ENCODE measurements around the gene RASSF7. TPM values are rescaled to one million over a fixed set of nuclear protein-coding genes. Genes with fewer than 3 reads are reported as not detected.
"Not testable (repeated sequence)": the region's sequence is repeated elsewhere in the genome, so short reads cannot be mapped to it uniquely, and the experiment has no call there.

RASSF7 gene, protein sequence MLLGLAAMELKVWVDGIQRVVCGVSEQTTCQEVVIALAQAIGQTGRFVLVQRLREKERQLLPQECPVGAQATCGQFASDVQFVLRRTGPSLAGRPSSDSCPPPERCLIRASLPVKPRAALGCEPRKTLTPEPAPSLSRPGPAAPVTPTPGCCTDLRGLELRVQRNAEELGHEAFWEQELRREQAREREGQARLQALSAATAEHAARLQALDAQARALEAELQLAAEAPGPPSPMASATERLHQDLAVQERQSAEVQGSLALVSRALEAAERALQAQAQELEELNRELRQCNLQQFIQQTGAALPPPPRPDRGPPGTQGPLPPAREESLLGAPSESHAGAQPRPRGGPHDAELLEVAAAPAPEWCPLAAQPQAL
- total RNA-seq (3.3 TPM), polyA plus RNA-seq (13.8 TPM)

GRCh38 chr11:560305-561147 is at the start of gene RASSF7, which contains the start of gene LMNTD2:
RASSF7 (plus strand) TSS chr11:560970; CDS start chr11:561769, 799 bp downstream.
LMNTD2 (minus strand) TSS chr11:560738; CDS start chr11:560716, 22 bp downstream.
- DNase-seq (ENCODE audit: extremely low spot score): peak; percentile 39
- 1% methylated on average over 95 of the region's 95 CpGs for WGBS
- H3K27ac ChIP-seq (ENCODE audit: low read depth): peak within 1 kb of the TSS; percentile 87
- peaks cover 2% of the 10 kb centered on the region for H3K4me1 ChIP-seq (ENCODE audit: insufficient read depth)
- no peaks in the 10 kb centered on the region for H3K36me3 ChIP-seq (ENCODE audit: insufficient read depth)
- peak within 1 kb of the TSS; percentile 67 for H3K4me3 ChIP-seq (ENCODE audit: low read depth, low read length)

GRCh38 chr11:512761-513595 is 47.8 kb upstream of the RASSF7 start:
- WGBS: 91% methylated on average over 29 of the region's 29 CpGs

DNA sequence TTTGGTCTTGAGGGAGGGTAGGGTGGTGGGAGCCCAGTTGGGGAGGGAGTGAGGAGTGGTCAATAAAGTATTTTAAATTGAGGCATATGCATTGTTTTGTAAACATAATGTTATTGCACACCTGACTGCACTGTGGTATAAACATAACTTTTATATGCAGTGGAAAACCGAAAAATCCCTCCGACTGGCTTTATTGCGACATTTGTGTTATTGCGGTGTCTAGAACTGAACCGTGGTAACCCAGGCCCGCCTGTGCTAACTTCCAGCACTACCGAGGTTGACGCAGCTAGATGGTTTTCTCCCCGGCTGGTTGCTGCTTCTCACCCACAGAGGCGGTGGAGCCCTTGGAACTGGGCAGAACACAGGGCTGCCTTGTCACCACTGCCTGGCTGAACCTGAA is 46.2 kb upstream of the RASSF7 start:
- WGBS: 88% methylated on average over 10 of the region's 10 CpGs

More at GRCh38 chr11:512761-513595, 47.8 kb upstream of the RASSF7 start:
- H3K27ac ChIP-seq (ENCODE audit: low read depth): no peak overlapping the region
- no peaks in the 10 kb centered on the region for H3K36me3 ChIP-seq (ENCODE audit: insufficient read depth)
- no peak overlapping the region for H3K4me3 ChIP-seq (ENCODE audit: low read depth, low read length)
- no peaks in the 10 kb centered on the region for H3K4me1 ChIP-seq (ENCODE audit: insufficient read depth)
- no peak for DNase-seq (ENCODE audit: extremely low spot score)

GRCh38 chr11:515131-515530 is 45.6 kb upstream of the RASSF7 start:
- WGBS: 87% methylated on average over 6 of the region's 6 CpGs
- no peaks in the 10 kb centered on the region for H3K4me1 ChIP-seq (ENCODE audit: insufficient read depth)
- H3K4me3 ChIP-seq (ENCODE audit: low read depth, low read length): no peak overlapping the region
- DNase-seq (ENCODE audit: extremely low spot score): peak; percentile 63
- no peaks in the 10 kb centered on the region for H3K36me3 ChIP-seq (ENCODE audit: insufficient read depth)
- peak overlapping the region; percentile 76 for H3K27ac ChIP-seq (ENCODE audit: low read depth)

More for the DNA sequence above, 46.2 kb upstream of the RASSF7 start:
- Histone ChIP-seq H3K27ac (ENCODE audit: low read depth) (peak overlapping the region; percentile 76), H3K4me1 (ENCODE audit: insufficient read depth) (no peaks in the 10 kb centered on the region), H3K36me3 (ENCODE audit: insufficient read depth) (no peaks in the 10 kb centered on the region), H3K4me3 (ENCODE audit: low read depth, low read length) (no peak overlapping the region)
- DNase-seq (ENCODE audit: extremely low spot score): no peak

GRCh38 chr11:516400-516799 is 44.4 kb upstream of the RASSF7 start:
- no peaks in the 10 kb centered on the region for H3K36me3 ChIP-seq (ENCODE audit: insufficient read depth)
- H3K4me3 ChIP-seq (ENCODE audit: low read depth, low read length): no peak overlapping the region
- DNase-seq (ENCODE audit: extremely low spot score): no peak
- no peak overlapping the region for H3K27ac ChIP-seq (ENCODE audit: low read depth)
- WGBS: 88% methylated on average over 4 of the region's 4 CpGs
- no peaks in the 10 kb centered on the region for H3K4me1 ChIP-seq (ENCODE audit: insufficient read depth)

DNA sequence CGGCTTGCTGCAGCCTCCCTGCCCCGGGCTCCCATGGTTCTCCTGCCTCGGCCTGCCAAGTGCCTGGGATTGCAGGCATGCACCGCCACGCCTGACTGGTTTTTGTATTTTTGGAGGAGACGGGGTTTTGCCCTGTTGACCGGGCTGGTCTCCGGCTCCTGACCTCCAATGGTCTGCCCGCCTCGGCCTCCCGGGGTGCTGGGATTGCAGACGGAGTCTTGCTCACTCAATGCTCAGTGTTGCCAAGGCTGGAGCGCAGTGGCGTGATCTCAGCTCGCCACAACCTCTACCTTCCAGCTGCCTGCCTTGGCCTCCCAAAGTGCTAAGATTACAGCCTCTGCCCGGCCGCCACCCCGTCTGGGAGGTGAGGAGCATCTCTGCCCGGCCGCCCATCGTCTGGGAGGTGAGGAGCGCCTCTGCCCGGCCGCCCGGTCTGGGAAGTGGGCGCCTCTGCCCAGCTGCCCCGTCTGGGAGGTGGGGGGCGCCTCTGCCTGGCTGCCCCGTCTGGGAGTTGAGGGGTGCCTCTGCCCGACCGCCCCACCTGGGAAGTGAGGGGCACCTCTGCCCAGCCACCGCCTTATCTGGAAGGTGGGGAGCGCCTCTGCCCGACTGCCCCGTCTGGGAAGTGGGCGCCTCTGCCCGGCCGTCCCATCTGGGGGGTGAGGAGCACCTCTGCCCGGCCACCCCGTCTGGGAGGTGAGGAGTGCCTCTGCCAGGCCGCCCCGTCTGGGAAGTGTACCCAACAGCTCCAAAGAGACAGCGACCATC is 43.7 kb upstream of the RASSF7 start:
- H3K27ac ChIP-seq (ENCODE audit: low read depth); H3K4me3 ChIP-seq (ENCODE audit: low read depth, low read length); DNase-seq (ENCODE audit: extremely low spot score); H3K36me3 ChIP-seq (ENCODE audit: insufficient read depth); H3K4me1 ChIP-seq (ENCODE audit: insufficient read depth): not testable (repeated sequence)
- WGBS: 96% methylated on average over 43 of the region's 43 CpGs

GRCh38 chr11:518463-519202 is 42.1 kb upstream of the RASSF7 start:
- Histone ChIP-seq H3K4me3 (ENCODE audit: low read depth, low read length) (no peak overlapping the region), H3K36me3 (ENCODE audit: insufficient read depth) (no peaks in the 10 kb centered on the region), H3K27ac (ENCODE audit: low read depth) (no peak overlapping the region), H3K4me1 (ENCODE audit: insufficient read depth) (no peaks in the 10 kb centered on the region)
- no peak for DNase-seq (ENCODE audit: extremely low spot score)
- WGBS: 5% methylated on average over 74 of the region's 74 CpGs

DNA sequence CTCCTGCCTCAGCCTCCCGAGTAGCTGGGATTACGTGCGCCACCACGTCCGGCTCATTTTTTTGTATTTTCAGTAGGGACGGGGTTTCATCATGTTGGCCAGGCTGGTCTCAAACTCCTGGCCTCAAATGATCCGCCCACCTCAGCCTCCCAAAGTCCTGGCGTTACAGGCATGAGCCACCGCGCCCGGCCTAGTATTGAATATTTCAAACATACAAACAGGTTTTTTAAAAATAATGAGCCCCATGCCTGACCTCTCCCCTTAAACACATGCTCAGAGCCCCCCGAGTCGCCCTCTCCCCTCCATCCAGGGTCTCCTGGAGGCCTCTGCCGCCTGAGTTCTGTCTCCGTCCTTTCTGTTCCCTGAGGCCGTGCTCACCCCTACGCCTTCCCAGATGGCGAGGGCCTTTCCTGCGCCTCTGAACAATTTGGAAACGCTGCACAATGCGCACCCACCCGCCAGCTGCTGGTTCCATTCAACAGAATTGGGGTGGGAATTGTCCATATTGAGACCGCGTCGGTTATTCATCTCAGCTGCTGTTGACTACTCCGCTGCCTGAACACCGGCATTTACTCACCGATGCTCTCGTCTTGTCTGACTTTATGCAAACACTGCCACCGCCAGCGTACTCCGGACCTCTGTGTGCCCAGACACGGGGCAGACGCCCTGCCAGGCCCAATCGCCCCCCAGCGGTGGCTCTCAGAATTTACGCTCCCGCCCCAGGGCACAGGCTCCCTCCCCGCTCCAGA is 40.2 kb upstream of the RASSF7 start:
- no peak for DNase-seq (ENCODE audit: extremely low spot score)
- Histone ChIP-seq H3K27ac (ENCODE audit: low read depth) (no peak overlapping the region), H3K4me1 (ENCODE audit: insufficient read depth) (no peaks in the 10 kb centered on the region), H3K36me3 (ENCODE audit: insufficient read depth) (no peaks in the 10 kb centered on the region), H3K4me3 (ENCODE audit: low read depth, low read length) (no peak overlapping the region)
- 92% methylated on average over 39 of the region's 39 CpGs for WGBS

DNA sequence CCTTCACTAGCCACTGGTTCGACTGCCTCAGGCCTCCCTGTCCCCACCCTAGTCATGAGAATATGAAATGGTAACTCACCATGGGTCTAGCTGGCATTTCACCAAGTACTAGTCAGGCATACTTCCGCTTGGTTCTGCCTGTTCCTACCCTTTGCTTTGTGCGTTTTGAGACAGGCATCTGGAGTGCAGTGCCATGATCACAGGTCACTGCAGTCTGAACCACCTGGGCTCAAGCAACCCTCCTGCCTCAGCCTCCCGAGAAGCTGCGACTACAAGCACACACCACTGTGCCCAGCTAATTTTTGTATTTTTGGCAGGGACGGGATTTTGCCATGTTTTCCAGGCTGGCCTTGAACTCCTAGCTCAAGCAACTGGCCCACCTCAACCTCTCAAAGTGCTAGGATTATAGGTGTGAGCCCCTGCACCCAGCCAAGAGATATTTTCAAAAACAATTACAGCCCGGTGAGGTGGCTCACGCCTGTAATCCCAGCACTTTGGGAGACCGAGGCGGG is 39.5 kb upstream of the RASSF7 start:
- H3K36me3 ChIP-seq (ENCODE audit: insufficient read depth): no peaks in the 10 kb centered on the region
- 88% methylated on average over 10 of the region's 10 CpGs for WGBS
- no peak for DNase-seq (ENCODE audit: extremely low spot score)
- H3K4me1 ChIP-seq (ENCODE audit: insufficient read depth): no peaks in the 10 kb centered on the region
- H3K27ac ChIP-seq (ENCODE audit: low read depth): no peak overlapping the region
- H3K4me3 ChIP-seq (ENCODE audit: low read depth, low read length): no peak overlapping the region

GRCh38 chr11:526192-526591 is 34.6 kb upstream of the RASSF7 start:
- no peak for DNase-seq (ENCODE audit: extremely low spot score)
- 75% methylated on average over 17 of the region's 17 CpGs for WGBS
- Histone ChIP-seq H3K36me3 (ENCODE audit: insufficient read depth) (no peaks in the 10 kb centered on the region), H3K4me1 (ENCODE audit: insufficient read depth) (no peaks in the 10 kb centered on the region), H3K27ac (ENCODE audit: low read depth) (no peak overlapping the region), H3K4me3 (ENCODE audit: low read depth, low read length) (no peak overlapping the region)

DNA sequence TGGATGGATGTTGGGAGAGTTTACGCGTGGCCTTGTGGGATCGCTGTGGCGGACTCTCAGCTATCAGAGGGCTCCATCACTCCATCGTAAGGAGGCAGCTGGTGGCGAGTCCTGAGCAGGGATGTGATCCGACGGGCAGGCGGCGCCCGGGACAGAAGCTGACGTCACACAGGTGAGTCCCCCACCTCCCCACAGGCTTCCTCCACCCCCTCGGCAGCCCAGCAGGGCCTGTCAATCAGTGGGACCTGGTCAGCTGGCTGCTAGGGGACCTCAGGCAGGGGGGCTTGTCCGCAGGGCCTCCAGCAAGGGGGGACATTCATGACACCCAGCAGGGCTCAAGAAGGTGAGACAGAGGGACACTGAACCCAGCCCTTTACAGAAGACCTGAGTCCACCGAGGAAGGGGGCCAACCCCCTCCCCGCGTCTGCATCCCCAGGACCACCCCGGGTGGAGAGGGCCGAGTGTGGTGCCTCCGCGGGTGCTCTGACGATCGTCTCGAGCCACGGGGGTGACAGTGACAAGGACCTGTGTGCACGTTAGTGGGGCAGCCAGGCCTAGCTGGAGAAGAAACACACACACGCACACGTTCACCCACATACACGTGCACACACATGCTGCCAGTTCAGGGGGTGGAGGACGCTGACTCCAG is 32.5 kb upstream of the RASSF7 start:
- no peak overlapping the region for H3K4me3 ChIP-seq (ENCODE audit: low read depth, low read length)
- no peak overlapping the region for H3K27ac ChIP-seq (ENCODE audit: low read depth)
- peaks cover 7% of the 10 kb centered on the region for H3K36me3 ChIP-seq (ENCODE audit: insufficient read depth)
- H3K4me1 ChIP-seq (ENCODE audit: insufficient read depth): no peaks in the 10 kb centered on the region
- no peak for DNase-seq (ENCODE audit: extremely low spot score)
- 80% methylated on average over 30 of the region's 30 CpGs for WGBS

Data from urinary bladder (tissue), 4 donors.